Fibroblast of villous mesenchyme (primary cell): ENCODE measurements around the gene CDH26. TPM values are rescaled to one million over a fixed set of nuclear protein-coding genes. Genes with fewer than 3 reads are reported as not detected.

Source experiments
- DNase-seq: peaks from one replicate; pipeline ENCODE4 v3.0.0-alpha.2; 2010; ENCODE audit warnings: low read depth
- H3K4me3 ChIP-seq: 2 replicates; pipeline ENCODE4 v1.5.1; 2011; ENCODE audit warnings: low read depth, mild to moderate bottlenecking, low read length
- total RNA-seq: library from RNA; depleted of rRNA; stranded (reverse); fragments of >200 nt; gene quantifications from 2 replicates; pipeline ENCODE4 v1.2.3, GENCODE V29; 2012
- TF ChIP-seq, protein P1 (sequence below): IDR thresholded peaks from 2 replicates; pipeline ENCODE4 v1.5.1; 2012; ENCODE audit warnings: low read depth, mild to moderate bottlenecking, low read length; ENCODE audit not compliant: insufficient read depth

The CDH26 gene
- total RNA-seq, 1 donor = 0.86 TPM

DNA sequence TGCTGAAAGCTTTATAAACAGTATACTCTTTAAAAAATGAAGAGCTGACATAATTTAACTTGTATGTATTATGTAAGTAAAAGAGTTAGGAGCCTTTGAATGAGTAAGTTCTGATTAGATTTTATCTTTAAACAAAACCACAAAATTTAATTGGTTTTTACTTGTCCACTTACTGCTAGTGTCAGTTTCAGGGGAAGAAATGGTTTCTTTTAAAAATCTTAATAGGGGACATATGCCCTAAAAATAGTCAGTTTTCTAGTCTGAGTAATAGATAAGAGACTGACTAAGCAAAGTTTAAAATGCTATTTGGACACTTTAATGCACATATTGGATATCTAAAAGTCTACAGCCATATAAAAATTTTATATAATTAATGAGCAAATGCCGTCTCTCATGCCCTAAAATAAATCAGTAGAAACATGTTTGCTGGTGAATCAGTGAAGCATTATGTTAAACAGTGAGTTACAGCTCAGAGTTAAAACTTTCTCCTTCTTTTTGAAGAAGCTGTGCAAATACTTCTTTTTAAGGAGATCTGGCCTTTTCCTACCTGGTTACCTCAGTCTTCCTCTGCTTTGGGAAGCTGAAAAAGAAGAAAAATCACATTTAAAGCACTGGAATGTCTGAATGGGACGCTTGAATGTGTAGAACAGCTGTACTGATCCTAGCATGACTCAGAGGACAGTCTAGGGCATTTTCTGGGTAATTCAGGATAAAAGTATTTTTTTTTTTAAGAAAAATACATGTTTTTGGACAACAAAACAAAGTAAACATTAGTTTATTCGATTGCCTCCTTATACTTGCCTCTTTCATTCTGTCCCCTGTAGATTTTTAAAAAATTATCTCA, 55.3 kb downstream of the CDH26 start:
- no peak overlapping the region for H3K4me3 ChIP-seq
- TF ChIP-seq, protein P1, sequence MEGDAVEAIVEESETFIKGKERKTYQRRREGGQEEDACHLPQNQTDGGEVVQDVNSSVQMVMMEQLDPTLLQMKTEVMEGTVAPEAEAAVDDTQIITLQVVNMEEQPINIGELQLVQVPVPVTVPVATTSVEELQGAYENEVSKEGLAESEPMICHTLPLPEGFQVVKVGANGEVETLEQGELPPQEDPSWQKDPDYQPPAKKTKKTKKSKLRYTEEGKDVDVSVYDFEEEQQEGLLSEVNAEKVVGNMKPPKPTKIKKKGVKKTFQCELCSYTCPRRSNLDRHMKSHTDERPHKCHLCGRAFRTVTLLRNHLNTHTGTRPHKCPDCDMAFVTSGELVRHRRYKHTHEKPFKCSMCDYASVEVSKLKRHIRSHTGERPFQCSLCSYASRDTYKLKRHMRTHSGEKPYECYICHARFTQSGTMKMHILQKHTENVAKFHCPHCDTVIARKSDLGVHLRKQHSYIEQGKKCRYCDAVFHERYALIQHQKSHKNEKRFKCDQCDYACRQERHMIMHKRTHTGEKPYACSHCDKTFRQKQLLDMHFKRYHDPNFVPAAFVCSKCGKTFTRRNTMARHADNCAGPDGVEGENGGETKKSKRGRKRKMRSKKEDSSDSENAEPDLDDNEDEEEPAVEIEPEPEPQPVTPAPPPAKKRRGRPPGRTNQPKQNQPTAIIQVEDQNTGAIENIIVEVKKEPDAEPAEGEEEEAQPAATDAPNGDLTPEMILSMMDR = no peak
- DNase-seq = peak; percentile 28

DNA sequence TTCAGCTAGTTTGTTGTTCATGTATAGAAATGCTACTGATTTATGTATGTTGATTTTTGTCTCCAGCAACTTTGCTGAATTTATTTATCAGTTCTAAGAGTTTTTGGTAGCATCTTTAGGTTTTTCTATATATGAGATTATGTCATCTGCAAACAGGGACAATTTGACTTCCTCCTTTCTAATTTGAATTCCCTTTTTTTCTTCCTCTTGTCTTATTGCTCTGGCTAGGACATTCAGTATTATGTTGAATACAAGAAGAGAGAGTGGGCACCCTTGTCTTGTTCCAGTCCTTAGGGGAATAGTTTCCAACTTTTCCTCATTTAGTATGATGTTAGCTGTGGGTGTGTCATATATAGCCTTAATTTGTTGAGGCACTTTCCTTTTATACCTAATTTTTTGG, 58.2 kb downstream of the CDH26 start:
- DNase-seq = no peak
- TF ChIP-seq, protein P1 = no peak
- H3K4me3 ChIP-seq = no peak overlapping the region

DNA sequence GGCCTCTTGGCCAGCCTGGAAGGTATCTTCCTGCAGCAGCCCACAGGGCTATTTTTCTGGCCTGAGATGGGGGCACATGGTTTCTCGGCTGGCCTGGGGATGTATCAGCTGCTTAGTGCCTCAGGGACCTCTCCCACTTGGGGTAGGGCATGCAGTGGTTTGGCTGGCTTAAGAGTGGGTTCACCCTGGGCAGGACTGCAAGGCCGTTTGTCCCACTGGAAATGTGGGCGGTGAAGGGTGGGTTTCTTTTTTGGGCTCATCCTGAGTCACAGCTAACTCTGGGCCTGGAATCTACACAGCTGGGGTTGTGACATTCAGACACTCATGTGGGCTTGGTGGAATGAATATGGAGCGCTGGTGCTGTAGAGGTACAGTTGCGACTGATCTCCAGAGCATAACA, 62.0 kb downstream of the CDH26 start:
- TF ChIP-seq, protein P1 = no peak
- H3K4me3 ChIP-seq = no peak overlapping the region
- no peak for DNase-seq

DNA sequence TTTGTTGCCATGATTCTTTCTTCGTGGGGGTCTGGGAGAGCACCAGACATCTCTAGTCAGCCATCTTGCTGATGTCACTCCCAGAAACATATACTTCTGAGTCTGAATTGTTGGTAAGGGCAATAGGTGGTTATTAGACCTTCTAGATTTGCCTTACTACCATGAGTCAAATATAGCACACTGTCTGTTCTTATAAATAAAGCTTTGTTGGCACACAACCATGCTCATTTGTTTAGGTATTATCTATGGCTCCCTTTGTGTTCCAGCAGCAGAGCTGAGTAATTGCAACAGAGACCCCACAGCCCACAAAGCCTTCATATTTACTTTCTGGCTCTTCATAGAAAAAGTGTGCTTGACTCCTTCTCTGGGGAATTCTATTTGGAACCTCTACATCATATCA, 62.9 kb downstream of the CDH26 start:
- no peak for DNase-seq
- no peak overlapping the region for H3K4me3 ChIP-seq
- TF ChIP-seq, protein P1 = no peak

DNA sequence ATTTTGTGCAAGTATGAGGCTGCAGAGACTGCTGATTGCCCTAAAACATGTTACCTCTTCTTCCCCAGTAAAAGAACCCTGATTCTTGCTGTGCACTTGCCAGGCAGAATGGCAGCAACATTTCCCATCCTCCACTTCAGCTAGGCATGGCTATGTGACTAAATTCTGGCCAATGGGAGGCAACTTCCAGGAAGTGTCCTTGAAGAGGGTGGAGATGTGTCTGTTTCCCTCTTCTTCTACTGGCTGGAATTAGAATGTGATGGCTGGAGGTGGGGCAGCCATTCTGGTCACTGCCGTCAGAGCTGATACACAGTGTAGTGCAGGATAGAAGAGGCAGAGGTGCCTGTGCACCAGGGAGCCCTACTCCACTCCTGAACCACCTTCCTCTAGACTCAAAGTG, 64.6 kb downstream of the CDH26 start:
- TF ChIP-seq, protein P1 = no peak
- no peak overlapping the region for H3K4me3 ChIP-seq
- no peak for DNase-seq

DNA sequence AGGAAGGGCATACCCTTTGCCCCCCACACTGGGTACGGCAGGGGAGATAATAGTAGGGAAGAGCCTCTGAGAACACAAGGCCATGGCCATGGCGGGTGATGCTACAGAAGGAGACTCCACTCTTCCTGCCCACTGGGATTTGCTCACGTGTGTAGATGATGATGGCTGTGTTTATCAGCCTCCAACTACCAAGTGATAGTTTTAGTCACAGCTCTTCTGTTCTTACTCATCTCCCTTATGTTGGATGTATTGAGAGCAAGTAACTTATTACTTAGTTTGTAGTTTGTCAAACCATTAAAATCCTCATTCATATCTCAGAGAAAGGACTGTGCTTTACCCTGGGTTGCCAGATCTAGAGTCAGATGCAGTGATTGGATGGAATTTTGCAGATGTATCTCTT, 66.0 kb downstream of the CDH26 start:
- H3K4me3 ChIP-seq = no peak overlapping the region
- TF ChIP-seq, protein P1 = no peak
- DNase-seq = no peak

DNA sequence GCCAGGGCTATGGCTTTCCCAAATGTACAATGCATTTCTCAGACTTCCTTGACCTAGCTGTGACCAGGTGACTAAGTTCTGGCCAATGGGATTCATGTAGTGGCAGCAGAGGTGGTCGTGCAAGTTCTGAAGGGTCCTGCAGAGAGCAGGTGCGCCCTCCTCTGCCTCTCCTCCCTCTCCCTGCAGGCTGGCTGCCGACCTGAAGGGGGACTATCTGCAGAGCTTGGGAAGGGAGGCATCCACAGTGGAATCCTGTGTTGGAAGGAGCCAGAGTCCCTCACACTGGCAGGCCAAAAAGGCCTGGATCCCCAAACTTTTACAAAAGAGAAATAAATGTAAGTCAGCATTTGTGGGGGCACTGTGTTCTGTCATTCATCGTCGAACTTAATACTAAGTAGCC, 66.6 kb downstream of the CDH26 start:
- TF ChIP-seq, protein P1 = no peak

More for the DNA sequence above, 66.6 kb downstream of the CDH26 start:
- no peak for DNase-seq
- H3K4me3 ChIP-seq = no peak overlapping the region
